HG02571 (cell line): Measurements from ENCODE around the gene RGL3.
"Not testable (repeated sequence)": the region's sequence is repeated elsewhere in the genome, so short reads cannot be mapped to it uniquely, and the experiment has no call there.

Experiments used
- ATAC-seq: cut with Tn5 transposase; IDR thresholded peaks from one replicate; pipeline ENCODE4 v1.9.1; 2021; ENCODE audit warnings: mild to moderate bottlenecking, moderate library complexity; ENCODE audit not compliant: unreplicated experiment

Gene RGL3

GRCh38 chr19:11384778-11385129, 34.4 kb downstream of the RGL3 start:
- ATAC-seq: no peak

GRCh38 chr19:11383706-11384048, 35.4 kb downstream of the RGL3 start:
- ATAC-seq: no peak

- ATAC-seq: no peak
Measured at GRCh38 chr19:11382898-11383705, 36.0 kb downstream of the RGL3 start.

GRCh38 chr19:11380653-11381537, 38.2 kb downstream of the RGL3 start:
- ATAC-seq: peak; percentile 72

GRCh38 chr19:11379857-11380350, 39.2 kb downstream of the RGL3 start:
- no peak for ATAC-seq

GRCh38 chr19:11379269-11379845, 39.8 kb downstream of the RGL3 start:
- ATAC-seq: not testable (repeated sequence)

GRCh38 chr19:11378319-11379189, 40.6 kb downstream of the RGL3 start:
- no peak for ATAC-seq

GRCh38 chr19:11377756-11378155, 41.4 kb downstream of the RGL3 start:
- ATAC-seq: no peak

GRCh38 chr19:11377237-11377636, 41.9 kb downstream of the RGL3 start:
- no peak for ATAC-seq

- ATAC-seq: no peak
Measured at GRCh38 chr19:11375143-11375948, 43.8 kb downstream of the RGL3 start.

GRCh38 chr19:11374433-11375142, 44.5 kb downstream of the RGL3 start, which contains the start of gene SWSAP1:
SWSAP1 (plus strand) TSS chr19:11374666; CDS start chr19:11374681, 15 bp downstream.
- peak; percentile 86 for ATAC-seq

- no peak for ATAC-seq
Measured at GRCh38 chr19:11373885-11374432, 45.2 kb downstream of the RGL3 start.

GRCh38 chr19:11373166-11373884, 45.8 kb downstream of the RGL3 start:
- no peak for ATAC-seq

- no peak for ATAC-seq
Measured at GRCh38 chr19:11370744-11371143, 48.4 kb downstream of the RGL3 start.

GRCh38 chr19:11367528-11367927, 51.6 kb downstream of the RGL3 start:
- ATAC-seq: no peak

- ATAC-seq: no peak
Measured at GRCh38 chr19:11365557-11366117, 53.5 kb downstream of the RGL3 start.

GRCh38 chr19:11364935-11365334, 54.2 kb downstream of the RGL3 start:
- ATAC-seq: no peak
